Dendritic cell treated with granulocyte-macrophage colony-stimulating factor and Interleukin-4, amounts not matched to agents 40 ng/mL and 50 ng/mL, for 4 days (primary cell): ENCODE results near the gene EFHC1.

Experiments
- H3K27ac Mint-ChIP-seq: one replicate; pipeline ENCODE4 v1.8.0; 2022; ENCODE audit warnings: mild to moderate bottlenecking, mixed read lengths
- H3K27me3 Mint-ChIP-seq: one replicate; pipeline ENCODE4 v1.8.0; 2022; ENCODE audit warnings: mild to moderate bottlenecking, mixed read lengths
- H3K36me3 Mint-ChIP-seq: one replicate; pipeline ENCODE4 v1.8.0; 2022; ENCODE audit warnings: low read depth, mixed read lengths
- H3K4me1 Mint-ChIP-seq: one replicate; pipeline ENCODE4 v1.8.0; 2022; ENCODE audit warnings: low read depth, mixed read lengths
- H3K4me3 Mint-ChIP-seq: one replicate; pipeline ENCODE4 v1.8.0; 2022; ENCODE audit warnings: mild to moderate bottlenecking, moderate library complexity, mixed read lengths
- H3K9me3 Mint-ChIP-seq: one replicate; pipeline ENCODE4 v1.8.0; 2022; ENCODE audit warnings: mixed read lengths
- intact Hi-C: fragments of 100-400 bp; cut with micrococcal nuclease; formaldehyde crosslinking; loops from one replicate; pipeline ENCODE4 v1.15.0; 2022

The EFHC1 gene

DNA sequence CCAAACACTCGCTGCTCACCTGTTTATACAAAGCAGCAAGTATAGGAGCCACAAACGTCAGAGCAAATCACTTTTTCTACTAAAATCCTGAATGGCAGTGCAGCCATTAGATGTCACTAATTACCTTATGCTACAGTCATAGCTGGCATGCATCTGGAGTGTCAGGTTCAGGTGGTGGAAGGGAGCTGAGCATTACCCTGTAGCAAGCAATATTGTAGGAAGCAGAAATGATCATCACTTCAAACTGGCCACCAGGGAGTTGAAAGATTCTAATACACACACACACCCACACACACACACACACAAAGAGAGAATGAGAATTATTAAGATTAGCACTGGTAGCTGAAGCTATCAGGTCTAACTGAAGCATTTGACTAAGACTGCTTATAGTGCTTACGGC lies 75.8 kb downstream of the EFHC1 start:
- intact Hi-C loops, result loop anchor here (10.0 kb wide), 1 partner anchor 169 kb away; no protein-coding TSS in a partner anchor
- peaks cover 34% of the 10 kb centered on the region for H3K36me3 Mint-ChIP-seq
- no peak overlapping the region for H3K4me3 Mint-ChIP-seq
- H3K9me3 Mint-ChIP-seq, result peaks cover 7% of the 10 kb centered on the region
- no peaks in the 10 kb centered on the region for H3K27me3 Mint-ChIP-seq
- H3K27ac Mint-ChIP-seq, result no peak overlapping the region
- H3K4me1 Mint-ChIP-seq, result peaks cover 48% of the 10 kb centered on the region

GRCh38 chr6:52496631-52497030 lies 76.5 kb downstream of the EFHC1 start:
- Mint-ChIP-seq H3K9me3 (peaks cover 7% of the 10 kb centered on the region), H3K4me1 (peaks cover 44% of the 10 kb centered on the region), H3K36me3 (peaks cover 41% of the 10 kb centered on the region), H3K4me3 (no peak overlapping the region), H3K27ac (no peak overlapping the region), H3K27me3 (no peaks in the 10 kb centered on the region)
- intact Hi-C loops, result loop anchor here (10.0 kb wide), 1 partner anchor 168 kb away; no protein-coding TSS in a partner anchor

- Mint-ChIP-seq H3K36me3 (peaks cover 53% of the 10 kb centered on the region), H3K4me3 (no peak overlapping the region), H3K9me3 (peaks cover 7% of the 10 kb centered on the region), H3K27me3 (no peaks in the 10 kb centered on the region), H3K4me1 (peaks cover 38% of the 10 kb centered on the region), H3K27ac (peak overlapping the region; percentile 9)
- intact Hi-C loops, result loop anchor here (10.0 kb wide), 1 partner anchor 167 kb away; no protein-coding TSS in a partner anchor
These were observed 77.7 kb downstream of the EFHC1 start for GRCh38 chr6:52497652-52498408.

DNA sequence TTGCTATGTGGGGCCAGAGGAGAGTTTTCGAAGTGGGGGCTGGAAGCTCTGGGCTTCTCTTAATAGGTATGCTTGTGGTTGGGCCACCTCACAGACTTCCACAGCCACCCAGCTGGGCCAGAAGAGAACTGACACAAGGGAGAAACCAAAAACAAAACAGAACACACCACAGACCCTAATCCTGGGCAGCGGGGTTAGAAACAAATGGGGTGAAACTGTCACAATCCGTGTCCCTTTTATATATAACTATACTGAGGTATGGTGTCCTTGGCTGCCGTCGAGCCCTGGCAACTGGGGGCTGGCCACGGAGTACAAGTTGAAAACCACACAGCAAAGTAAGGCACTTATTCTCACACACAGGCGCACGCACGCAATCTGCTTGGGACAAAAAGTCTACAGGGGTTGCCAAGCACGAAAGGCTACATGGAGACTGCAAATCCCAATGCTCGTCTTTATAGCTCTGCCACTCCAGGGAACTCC lies 78.4 kb downstream of the EFHC1 start:
- Mint-ChIP-seq H3K4me3 (no peak overlapping the region), H3K27ac (peak overlapping the region; percentile 9), H3K36me3 (peaks cover 58% of the 10 kb centered on the region), H3K27me3 (no peaks in the 10 kb centered on the region), H3K4me1 (peaks cover 38% of the 10 kb centered on the region), H3K9me3 (peaks cover 7% of the 10 kb centered on the region)
- intact Hi-C loops, result loop anchor here (10.0 kb wide), 1 partner anchor 166 kb away; no protein-coding TSS in a partner anchor

GRCh38 chr6:52499026-52499425 lies 78.9 kb downstream of the EFHC1 start:
- Mint-ChIP-seq H3K36me3 (peaks cover 63% of the 10 kb centered on the region), H3K4me1 (peaks cover 38% of the 10 kb centered on the region), H3K9me3 (peaks cover 7% of the 10 kb centered on the region), H3K27me3 (no peaks in the 10 kb centered on the region), H3K4me3 (no peak overlapping the region), H3K27ac (peak overlapping the region; percentile 9)
- intact Hi-C loops, result loop anchor here (10.0 kb wide), 1 partner anchor 166 kb away; no protein-coding TSS in a partner anchor

DNA sequence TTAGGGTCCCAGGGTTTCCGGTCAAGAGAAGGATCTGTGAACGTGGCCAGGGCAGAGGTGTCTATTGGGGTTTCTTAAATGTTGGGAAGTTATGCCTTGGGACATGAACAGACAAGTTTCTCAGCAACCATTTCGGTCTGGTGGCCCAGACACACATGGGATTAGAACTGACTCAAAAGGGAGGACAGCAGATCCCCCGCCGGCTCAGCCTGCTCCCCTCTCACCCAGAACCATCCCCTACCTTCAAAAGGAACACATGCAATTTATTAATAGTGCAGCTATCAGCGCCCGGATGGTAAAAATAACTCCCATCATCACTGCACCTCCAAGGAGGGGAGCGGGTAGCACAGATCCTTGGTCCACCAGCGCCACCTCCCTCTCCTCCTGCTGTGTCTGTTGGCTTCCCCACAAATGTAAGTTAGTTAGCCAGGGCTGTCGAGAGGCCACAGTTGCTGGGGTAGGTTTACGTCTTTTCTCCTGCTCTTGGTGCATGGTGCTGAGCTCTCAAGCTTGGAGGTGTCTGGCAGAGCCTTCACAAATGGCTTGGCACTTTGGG lies 79.6 kb downstream of the EFHC1 start:
- intact Hi-C loops, result loop anchor here (10.0 kb wide), 1 partner anchor 165 kb away; no protein-coding TSS in a partner anchor
- Mint-ChIP-seq H3K4me3 (no peak overlapping the region), H3K27me3 (no peaks in the 10 kb centered on the region), H3K27ac (no peak overlapping the region), H3K9me3 (peaks cover 7% of the 10 kb centered on the region), H3K4me1 (peaks cover 39% of the 10 kb centered on the region), H3K36me3 (peaks cover 69% of the 10 kb centered on the region)

GRCh38 chr6:52500238-52501129 lies 80.3 kb downstream of the EFHC1 start:
- Mint-ChIP-seq H3K4me3 (no peak overlapping the region), H3K27ac (no peak overlapping the region), H3K27me3 (no peaks in the 10 kb centered on the region), H3K4me1 (peaks cover 47% of the 10 kb centered on the region), H3K9me3 (no peaks in the 10 kb centered on the region), H3K36me3 (peaks cover 69% of the 10 kb centered on the region)
- intact Hi-C loops, result no loop called here

- peaks cover 86% of the 10 kb centered on the region for H3K36me3 Mint-ChIP-seq
- peak overlapping the region; percentile 48 for H3K27ac Mint-ChIP-seq
- H3K9me3 Mint-ChIP-seq, result no peaks in the 10 kb centered on the region
- peaks cover 57% of the 10 kb centered on the region for H3K4me1 Mint-ChIP-seq
- intact Hi-C loops, result no loop called here
- no peaks in the 10 kb centered on the region for H3K27me3 Mint-ChIP-seq
- no peak overlapping the region for H3K4me3 Mint-ChIP-seq
These were observed 82.3 kb downstream of the EFHC1 start for GRCh38 chr6:52502306-52503029.

- peak overlapping the region; percentile 84 for H3K27ac Mint-ChIP-seq
- intact Hi-C loops, result no loop called here
- H3K9me3 Mint-ChIP-seq, result no peaks in the 10 kb centered on the region
- H3K36me3 Mint-ChIP-seq, result peaks cover 91% of the 10 kb centered on the region
- H3K27me3 Mint-ChIP-seq, result no peaks in the 10 kb centered on the region
- peaks cover 57% of the 10 kb centered on the region for H3K4me1 Mint-ChIP-seq
- no peak overlapping the region for H3K4me3 Mint-ChIP-seq
These were observed 83.2 kb downstream of the EFHC1 start for GRCh38 chr6:52503323-52503747.

GRCh38 chr6:52503851-52504781 lies 84.0 kb downstream of the EFHC1 start:
- Mint-ChIP-seq H3K4me3 (peak overlapping the region; percentile 22), H3K4me1 (peaks cover 56% of the 10 kb centered on the region), H3K27me3 (no peaks in the 10 kb centered on the region), H3K27ac (peak overlapping the region; percentile 84), H3K36me3 (peaks cover 95% of the 10 kb centered on the region), H3K9me3 (no peaks in the 10 kb centered on the region)
- intact Hi-C loops, result loop anchor here (1.0 kb wide), 1 partner anchor 84 kb away; the partner anchor contains the start of gene EFHC1

GRCh38 chr6:52504782-52505136 lies 84.6 kb downstream of the EFHC1 start:
- H3K27ac Mint-ChIP-seq, result peak overlapping the region; percentile 84
- H3K9me3 Mint-ChIP-seq, result no peaks in the 10 kb centered on the region
- peaks cover 56% of the 10 kb centered on the region for H3K4me1 Mint-ChIP-seq
- peaks cover 98% of the 10 kb centered on the region for H3K36me3 Mint-ChIP-seq
- intact Hi-C loops, result loop anchor here (1.0 kb wide), 1 partner anchor 84 kb away; the partner anchor contains the start of gene EFHC1
- H3K4me3 Mint-ChIP-seq, result peak overlapping the region; percentile 14
- H3K27me3 Mint-ChIP-seq, result no peaks in the 10 kb centered on the region

GRCh38 chr6:52505726-52506409 lies 85.7 kb downstream of the EFHC1 start:
- peaks cover 56% of the 10 kb centered on the region for H3K4me1 Mint-ChIP-seq
- H3K36me3 Mint-ChIP-seq, result peaks cover 98% of the 10 kb centered on the region
- no peaks in the 10 kb centered on the region for H3K9me3 Mint-ChIP-seq
- H3K4me3 Mint-ChIP-seq, result no peak overlapping the region
- no peaks in the 10 kb centered on the region for H3K27me3 Mint-ChIP-seq
- peak overlapping the region; percentile 84 for H3K27ac Mint-ChIP-seq
- intact Hi-C loops, result no loop called here
